HG02588 (cell line): ENCODE measurements around the gene PLB1.
A peak's percentile ranks its signal among the peaks of the same experiment; 100 is the strongest.

Experiments
- ATAC-seq: cut with Tn5 transposase; IDR thresholded peaks from one replicate; pipeline ENCODE4 v1.9.1; 2021; ENCODE audit warnings: mild to moderate bottlenecking, moderate library complexity; ENCODE audit not compliant: unreplicated experiment

PLB1 gene

GRCh38 chr2:28589746-28590463 lies 94.0 kb downstream of the PLB1 start:
- no peak for ATAC-seq

- no peak for ATAC-seq
Measured at GRCh38 chr2:28590496-28591301, 94.8 kb downstream of the PLB1 start.

GRCh38 chr2:28591711-28592335 lies 96.0 kb downstream of the PLB1 start:
- no peak for ATAC-seq

- no peak for ATAC-seq
Measured at GRCh38 chr2:28592481-28592880, 96.6 kb downstream of the PLB1 start.

- no peak for ATAC-seq
Measured at GRCh38 chr2:28593160-28593755, 97.4 kb downstream of the PLB1 start.

- peak; percentile 25 for ATAC-seq
Measured at GRCh38 chr2:28594000-28594331, 98.1 kb downstream of the PLB1 start.

- ATAC-seq: peak; percentile 63
Measured at GRCh38 chr2:28594332-28595108, 98.7 kb downstream of the PLB1 start.

- no peak for ATAC-seq
Measured at GRCh38 chr2:28595323-28595722, 99.5 kb downstream of the PLB1 start.

GRCh38 chr2:28598484-28598883 lies 102.6 kb downstream of the PLB1 start:
- no peak for ATAC-seq

- no peak for ATAC-seq
Measured at GRCh38 chr2:28600181-28600580, 104.3 kb downstream of the PLB1 start.

- ATAC-seq: no peak
Measured at GRCh38 chr2:28601616-28602015, 105.8 kb downstream of the PLB1 start.

- no peak for ATAC-seq
Measured at GRCh38 chr2:28602136-28602660, 106.3 kb downstream of the PLB1 start.

- ATAC-seq: no peak
Measured at GRCh38 chr2:28602751-28603639, 107.1 kb downstream of the PLB1 start.

GRCh38 chr2:28603821-28604220 lies 108.0 kb downstream of the PLB1 start:
- ATAC-seq: no peak

- no peak for ATAC-seq
Measured at GRCh38 chr2:28604284-28604843, 108.5 kb downstream of the PLB1 start.

- ATAC-seq: no peak
Measured at GRCh38 chr2:28606986-28607441, 111.2 kb downstream of the PLB1 start.

GRCh38 chr2:28607730-28608499 lies 112.1 kb downstream of the PLB1 start:
- no peak for ATAC-seq
